Activated naive CD4-positive, alpha-beta T cell treated with anti-CD3 and anti-CD28 coated beads, Interleukin-2, amount 50 U/mL, for 16 hours (primary cell): ENCODE measurements around the gene CCHCR1.

Experiments
- DNase-seq: peaks from one replicate; pipeline ENCODE4 v3.0.0-alpha.2; 2020

The CCHCR1 gene

DNA sequence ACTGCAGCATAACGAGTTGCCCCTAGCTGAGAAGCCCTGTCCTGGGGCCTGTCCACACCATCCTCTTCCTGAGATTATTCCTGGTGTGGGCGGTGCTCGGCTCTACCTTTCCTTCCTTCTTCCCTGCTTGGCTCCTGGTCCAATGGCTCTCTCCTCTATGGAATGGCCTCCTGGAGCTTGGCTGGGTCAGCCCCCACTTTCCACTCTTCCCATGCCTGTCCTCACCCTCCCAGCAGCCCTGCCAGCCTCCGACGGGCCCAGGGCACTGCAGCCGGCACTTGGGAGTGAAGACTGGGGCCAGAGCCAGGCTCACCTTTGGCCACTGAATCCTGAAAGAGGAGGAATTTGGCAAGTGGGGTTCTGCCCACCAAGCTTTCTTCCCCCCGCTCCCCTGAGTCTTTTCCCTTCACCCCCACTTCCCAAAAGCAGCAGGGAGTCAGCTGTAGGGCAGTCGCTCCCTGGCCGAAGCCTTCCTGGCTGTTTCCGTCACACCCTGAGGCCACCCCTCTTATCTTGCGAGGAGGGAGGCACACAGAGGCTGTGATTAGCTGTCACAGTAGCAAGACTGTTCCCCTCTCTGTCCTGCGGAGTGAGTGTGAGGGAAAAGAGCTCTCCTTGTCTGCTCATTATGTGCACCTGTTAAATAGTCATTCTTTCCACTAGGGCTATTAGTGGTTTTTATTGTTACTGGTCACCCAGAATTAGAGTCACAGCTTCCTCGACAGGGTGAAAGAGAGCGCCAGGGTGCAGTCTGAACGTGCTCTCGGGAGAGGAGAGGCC is 31.0 kb downstream of the CCHCR1 start:
- DNase-seq, result no peak

DNA sequence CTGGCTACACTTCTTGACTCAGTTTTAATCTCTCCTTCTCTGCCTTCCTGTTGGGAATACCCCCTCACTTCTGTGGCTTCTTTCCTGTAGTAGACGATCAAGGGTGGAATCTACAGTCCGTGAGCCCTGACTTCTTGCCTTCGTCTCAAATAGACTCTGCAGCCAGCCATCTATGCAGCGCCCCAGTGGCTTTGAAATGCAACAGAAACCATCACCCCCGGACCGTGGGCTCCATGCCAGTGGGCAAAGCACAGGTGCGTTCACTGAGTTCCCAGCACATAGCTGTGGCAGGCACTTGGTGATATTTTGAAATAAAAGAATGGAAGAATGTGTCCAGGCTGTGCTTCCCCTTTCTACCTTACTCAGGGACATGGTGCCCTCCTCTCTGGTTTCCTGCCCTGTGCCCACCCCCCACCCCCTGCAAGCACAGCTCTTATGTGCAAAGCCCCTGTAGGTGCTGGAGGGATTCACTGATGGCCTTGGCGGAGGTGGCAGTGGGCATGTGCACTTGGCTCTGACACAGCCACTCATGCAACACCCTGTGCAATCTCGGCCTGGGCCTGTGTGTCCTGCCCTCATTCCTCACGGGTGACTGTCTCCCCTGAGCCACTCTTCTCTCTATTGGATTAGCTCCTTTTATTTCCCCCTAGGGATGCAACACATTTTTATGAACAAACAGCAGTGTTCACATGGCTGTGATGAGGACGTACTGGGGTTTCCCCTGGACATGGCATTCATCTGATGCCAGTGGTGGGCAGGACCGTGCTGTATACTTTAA is 31.8 kb downstream of the CCHCR1 start:
- DNase-seq, result no peak

DNA sequence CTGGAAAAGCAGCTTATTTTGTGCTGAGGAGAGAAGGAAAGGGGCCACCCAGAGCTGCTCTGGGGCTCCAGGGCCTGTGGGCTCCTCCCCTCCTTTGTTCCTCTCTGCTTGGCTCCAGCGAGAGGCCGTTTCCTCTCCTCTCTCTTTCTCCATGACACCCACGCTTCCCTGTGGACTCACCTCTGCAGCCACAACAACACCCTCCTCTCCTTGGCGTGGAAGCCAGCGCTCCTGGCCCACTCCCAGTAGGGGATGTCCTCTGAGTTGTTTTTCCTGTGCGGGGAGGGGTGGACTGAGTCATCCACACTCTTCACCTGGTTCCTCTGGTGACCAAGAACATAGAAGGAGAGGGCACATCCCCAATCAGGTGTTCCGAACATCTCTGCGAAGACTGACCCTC is 32.4 kb downstream of the CCHCR1 start:
- no peak for DNase-seq

DNA sequence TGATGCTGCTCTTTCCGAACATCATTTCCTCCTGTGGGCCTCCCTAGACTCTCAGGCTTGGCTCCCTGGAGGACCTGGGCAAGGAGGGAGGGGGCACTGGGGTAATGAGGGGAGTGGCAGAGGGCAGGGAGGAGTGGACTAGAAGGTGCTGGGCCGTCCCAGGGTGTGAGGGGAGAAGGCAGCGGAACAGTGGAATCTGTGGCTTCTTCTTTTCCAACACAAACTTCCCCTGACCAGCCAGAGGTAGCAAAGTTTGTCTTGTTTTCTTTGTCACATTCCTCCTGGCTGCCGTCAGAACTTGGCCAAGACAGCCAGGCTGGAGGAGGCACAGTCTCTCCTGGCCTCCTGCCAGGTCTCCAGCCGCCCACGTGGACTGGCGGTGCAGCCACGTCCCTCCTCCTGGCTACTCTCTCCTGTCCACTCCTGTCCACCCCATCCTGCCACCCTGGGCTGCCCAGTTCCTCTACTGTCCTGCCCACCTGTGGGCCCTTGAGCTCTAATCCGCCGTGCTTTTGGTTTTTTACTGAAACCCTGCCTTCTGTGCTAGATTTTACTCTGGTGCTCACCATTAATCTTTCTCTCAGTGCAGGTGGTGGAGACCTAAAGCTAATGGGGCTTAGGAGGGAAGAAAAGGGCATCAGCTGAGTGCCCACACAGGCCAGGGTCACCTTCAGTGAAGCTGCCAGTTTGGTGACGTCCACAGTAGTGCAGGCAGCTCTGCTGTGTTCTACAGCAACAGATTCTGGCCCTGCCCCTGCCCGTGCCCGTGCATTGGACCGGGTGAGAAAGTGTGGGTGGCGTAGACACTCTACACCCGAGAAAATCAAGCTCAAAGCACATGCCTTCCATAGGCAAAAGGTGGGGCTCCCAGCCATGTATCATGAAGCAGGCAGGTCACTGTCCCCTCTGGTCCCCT is 34.6 kb downstream of the CCHCR1 start:
- DNase-seq, result no peak

DNA sequence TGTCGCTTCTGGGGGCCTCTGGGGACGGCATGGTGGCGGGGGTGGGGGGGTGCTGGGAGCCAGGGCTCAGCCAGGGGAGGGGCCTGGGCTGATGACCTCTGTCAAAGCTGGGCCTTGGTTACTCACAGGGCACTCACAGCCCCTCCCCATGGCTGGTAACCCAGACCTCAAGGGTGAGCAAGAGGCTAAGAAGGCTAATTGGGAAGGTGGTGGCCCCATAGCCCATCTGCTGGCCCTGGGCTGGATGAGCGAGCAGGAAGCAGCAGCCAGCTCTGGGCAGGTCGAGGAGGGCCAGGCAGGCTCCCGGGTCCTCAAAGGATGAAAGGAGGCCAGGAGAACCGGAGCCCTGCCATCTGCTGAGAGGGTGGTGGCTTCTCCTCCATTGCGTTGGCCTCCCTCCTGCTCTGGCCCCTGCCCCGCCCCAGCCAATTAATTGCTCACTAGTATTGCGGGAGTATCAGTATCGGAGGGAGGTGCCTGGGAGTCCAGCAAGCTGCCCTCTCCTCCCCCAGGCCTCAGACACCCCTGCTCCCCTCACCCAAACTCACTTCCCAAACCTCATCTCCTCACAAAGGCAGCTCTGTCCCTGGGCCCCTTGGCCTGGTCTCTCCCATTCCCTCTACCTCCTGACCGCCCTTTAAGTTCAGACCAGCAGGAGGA is 36.3 kb downstream of the CCHCR1 start:
- no peak for DNase-seq

DNA sequence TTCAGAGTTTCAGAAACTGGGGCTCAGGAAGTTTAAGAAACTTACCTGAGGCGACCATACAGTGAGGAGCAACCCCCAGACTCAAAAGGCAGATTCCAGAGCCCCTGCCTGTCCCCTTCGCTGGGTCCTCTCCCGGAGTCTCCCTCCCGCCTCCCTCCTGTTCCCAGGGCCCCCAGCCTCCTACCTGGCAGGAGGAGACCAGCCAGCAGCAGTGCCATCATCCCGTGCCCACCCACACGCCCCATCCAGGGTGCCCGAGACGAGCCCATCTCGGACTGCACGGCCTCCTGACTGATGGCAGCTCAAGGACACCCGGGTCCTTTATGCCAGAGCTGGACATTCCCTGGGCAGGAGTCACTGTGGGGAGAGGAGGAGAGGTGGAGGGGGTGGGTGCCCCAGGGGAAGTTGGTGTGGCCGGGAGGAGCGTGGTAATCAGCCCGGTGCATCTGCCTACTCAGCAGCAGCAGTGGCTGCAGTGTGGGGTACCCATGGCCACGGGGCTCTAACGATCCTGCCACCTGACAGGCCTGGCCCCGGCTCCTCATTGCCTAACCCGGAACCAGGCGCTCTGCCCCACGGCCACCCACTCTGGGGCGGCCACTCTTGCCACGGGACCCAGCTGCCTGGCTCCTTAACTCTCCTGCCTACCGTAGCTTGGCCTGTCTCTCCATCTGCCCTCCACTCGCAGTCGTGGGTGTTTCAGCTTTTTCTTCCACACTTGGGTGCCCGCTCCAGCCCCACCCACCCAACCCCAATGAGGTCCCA is 37.3 kb downstream of the CCHCR1 start, which contains the start of gene CDSN:
TSS of gene CDSN (minus strand) at position 296 of the 765 bp plus-strand sequence. CDS start at position 269, 27 bp downstream.
- DNase-seq, result no peak

DNA sequence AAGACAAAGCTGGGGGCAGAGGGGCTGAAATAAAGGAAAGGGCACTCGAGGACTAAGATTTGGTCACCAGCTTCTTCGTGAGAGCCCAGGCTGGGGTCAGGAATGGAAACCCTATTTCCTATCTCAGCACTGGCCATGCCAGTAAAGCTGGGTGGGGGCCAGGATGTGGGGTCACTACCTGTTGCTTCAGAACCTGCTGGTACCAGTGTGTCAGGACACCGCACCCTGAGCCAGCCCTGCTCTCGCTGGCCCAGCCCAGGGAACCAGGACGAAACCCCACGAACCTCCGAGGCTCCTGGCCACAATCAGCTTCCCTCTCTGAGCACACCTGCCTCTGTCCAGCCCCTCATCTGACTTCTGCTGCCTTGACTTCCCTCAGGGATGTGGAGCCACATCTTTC is 39.4 kb downstream of the CCHCR1 start:
- no peak for DNase-seq

DNA sequence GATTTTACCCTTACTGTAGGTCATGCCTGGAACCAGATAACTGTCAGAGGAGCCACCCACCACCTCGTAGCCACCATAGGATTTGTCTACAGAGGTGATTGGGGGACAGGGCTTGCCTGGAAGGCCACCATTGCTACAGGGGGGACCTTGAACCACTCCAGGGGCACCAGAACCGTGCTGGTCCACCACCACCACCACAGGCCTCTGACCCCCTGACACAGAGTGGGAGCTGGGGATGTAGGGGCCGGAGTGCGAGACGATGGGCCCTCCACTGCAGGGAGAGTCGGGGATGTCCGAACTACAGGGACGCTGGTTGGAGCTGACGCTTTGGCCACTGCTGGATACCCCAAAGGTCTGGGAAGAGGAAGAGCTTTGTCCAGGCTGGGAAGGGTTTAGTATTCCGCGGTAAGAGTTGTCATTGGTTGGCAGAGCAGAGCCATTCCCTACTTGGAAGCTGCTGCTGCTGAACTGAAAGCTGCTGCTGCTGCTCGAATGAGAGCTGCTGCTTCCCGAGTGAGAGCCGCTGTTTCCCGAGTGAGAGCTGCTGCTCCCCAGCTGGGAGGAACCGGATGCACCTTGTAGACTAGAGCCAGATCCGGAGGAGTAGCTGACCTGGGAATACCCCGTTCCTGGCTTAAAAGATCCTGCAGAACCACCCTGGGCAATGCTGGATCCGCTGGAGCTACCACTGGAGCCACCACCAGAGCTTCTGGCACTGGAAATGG is 40.8 kb downstream of the CCHCR1 start:
- DNase-seq, result no peak

DNA sequence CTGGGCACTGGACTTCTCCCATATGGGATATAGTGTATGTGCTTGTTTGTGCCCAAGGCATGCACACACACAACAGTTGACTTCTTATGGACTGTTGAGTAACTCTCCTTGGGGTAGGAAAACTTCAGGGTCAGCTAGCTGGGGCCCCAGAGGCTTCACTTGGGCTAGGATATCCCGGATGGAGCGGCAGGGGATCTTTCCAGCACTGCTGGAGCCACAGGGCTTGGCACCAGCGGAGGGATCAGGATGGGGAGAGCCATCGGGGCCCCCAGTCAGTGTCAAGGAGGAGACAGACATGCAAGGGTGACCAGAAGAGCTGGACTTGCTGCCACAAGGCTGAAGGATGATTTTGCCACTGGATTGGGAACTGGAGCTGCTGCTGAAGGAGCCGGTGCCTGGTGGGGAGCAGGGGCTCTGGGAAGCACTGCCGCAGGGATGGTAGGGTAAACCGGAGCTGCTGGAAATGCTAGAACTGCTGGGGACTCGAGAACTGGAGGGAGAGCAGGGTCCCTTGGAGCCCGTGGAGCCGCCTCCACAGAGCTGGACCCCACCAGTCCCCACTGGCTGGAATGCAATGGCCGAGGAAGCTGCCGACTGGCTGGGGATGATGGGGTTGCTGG is 41.6 kb downstream of the CCHCR1 start:
- no peak for DNase-seq

DNA sequence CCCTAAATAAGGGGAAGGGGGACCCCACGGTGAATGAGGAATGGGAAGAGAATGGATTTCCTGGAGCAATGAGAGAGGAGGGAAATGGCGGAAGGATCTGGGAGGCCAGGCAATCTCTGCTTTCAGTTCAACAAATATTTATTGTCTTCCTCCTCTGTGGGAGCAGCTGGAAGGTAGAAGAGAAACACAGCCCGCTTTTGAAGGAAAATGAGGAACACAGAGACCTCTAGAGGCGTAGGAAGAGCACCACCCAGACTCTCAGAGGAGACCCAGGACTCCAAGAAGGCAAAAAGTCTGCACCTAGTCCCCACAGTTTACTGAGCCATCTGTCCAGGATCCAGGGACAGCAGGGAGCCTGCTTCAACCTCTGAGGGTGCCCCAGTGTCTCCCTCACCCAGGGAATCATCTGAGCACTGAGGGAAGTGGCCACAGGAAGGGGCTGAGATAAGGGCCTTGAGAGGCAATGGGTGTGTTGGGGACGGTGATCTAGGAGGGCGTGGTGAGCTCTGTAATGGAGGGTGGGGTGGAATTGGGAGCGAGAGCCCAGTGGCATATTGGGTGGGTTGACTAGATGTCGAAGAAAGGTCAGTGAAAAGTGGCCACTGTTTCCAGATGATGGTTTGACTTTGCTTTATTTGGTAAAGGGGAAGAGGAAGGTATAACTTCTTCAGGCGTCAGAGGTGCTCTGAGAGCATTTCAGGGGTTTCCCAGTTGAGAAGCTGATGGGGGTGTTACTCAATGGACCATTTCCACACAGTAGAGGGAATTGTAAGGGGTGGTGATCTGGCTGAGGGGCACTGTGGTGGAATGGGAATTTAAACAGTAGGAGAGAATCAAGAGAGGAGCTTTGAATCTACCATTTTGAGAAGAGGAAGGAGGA is 42.4 kb downstream of the CCHCR1 start:
- DNase-seq, result no peak

DNA sequence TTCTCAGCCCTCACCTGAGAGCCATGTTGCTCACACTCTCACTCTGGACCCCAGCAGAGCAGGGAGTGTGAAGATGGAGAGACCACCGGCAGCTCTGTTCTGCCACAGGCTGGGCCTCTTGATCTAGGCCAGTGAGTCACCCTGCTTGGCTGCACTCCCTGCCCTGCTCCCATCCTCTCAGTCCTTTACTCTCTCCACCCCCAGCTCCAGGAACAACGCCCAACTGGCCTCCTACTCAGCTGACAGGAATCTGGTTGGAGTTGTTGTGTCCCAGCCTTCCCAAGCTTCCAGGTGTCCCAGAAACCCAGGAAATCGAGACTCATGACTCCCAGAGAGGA is 43.1 kb downstream of the CCHCR1 start, which contains the start of gene PSORS1C1:
TSS of gene PSORS1C1 (plus strand) at position 260 of the 338 bp plus-strand sequence. CDS start 14,833 bp downstream, outside the sequence.
- no peak for DNase-seq

DNA sequence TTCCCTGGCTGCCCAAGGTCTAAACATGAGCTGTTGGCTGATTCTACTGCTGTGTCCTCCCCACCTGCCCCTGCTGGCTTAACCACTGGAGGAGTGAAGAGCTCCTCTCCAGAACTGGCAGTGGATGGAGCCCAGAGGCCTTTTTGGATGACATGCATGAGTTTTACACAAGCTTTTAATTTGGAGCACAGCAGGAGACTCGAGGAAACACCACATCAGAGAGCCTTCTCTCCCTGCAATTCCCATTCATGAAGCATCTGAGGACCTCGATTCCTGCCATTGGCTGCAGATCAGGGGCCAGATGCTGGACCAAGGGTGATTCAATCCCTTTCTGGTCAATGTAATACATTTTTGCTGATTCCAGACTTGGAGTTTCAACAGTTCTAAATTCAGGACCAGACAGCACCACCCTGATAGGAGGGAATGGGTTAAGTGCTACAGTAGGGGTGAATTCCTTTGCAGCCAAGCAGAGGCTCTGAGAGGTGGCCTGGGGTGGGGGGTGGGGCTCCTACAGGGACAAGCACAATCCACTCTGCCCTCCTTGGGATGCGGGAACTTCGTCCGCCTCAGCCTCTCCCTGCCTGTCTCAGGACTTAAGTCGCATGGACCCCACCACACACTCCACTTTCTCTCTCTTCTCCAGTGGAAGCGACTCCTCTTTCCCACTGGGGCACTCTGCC is 43.6 kb downstream of the CCHCR1 start:
- DNase-seq, result no peak

DNA sequence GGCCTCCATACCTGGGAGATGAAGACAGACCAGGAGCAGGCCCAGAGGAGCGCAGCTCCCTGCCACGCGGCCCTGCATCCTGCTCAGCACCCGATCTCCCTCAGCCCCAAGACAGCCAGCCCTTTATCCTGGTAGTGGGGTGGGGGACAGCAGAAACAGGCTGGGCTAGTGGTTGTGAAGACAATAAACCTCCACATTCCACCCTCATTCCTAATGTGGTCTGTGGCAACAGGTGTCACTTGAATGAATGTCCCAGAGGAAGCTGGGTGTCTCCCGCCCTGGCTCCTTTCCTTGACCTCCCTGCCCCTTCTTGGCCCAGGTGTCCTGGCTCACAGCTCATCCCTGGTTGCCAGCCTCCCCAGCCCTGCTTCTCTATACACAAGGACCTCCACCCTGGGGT is 45.1 kb downstream of the CCHCR1 start, which contains the start of gene C6orf15:
TSS of gene C6orf15 (minus strand) at position 98 of the 400 bp plus-strand sequence. CDS start at position 78, 20 bp downstream.
- no peak for DNase-seq

DNA sequence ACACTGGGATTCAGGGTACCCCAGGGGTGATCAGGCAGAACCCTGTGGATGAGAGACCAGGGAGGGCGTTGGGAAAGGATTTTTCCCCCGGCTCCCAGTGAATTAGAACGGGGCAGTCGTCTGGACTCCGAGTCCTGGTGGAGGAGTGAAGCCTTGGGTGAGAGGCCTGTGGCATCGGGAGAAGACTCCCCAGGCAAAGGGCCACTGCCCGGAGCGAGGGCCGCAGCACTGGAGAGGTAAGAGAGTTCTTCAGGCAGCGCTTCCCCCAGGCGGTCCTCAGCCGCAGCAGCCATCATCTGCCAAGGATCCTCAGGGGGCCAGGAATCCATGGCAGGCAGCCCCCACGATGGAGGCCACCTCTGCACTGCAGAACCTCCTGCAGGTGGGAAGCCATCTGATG is 45.9 kb downstream of the CCHCR1 start:
- DNase-seq, result no peak

DNA sequence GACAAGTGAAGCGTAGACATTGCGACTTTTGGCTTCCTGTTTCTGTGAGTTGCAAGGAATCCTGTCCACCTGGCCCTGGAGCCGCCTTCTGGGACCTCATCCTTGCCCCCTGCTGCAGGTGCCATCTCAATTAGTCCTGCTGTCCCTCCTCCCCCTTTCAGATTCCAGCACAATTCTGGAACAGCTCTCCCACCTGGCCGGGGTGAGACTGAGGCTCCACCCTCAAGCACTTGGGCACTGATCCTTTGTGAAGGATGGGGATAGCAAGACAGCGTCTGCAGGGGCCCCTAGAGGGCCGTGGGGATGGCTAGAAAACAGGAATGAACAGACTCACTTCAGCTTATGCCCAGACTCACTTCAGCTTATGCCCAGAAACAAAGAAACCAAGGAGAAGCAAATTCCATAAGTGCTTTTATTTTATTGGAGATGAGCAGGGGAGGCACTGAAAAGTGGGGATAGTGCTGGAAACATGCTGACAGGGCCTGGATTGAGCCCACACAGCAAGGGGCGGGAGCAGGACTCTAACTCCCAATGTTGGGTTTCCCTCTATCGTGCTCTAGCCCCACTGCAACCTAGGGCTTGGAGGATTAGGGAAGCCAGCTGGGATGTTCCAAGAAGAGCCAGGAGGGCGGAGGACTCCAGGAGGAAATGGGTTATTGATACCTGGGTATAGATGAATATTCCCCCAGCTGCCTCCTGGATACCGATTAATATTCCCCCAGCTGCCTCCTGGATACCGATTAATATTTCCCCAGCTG is 46.6 kb downstream of the CCHCR1 start:
- no peak for DNase-seq

DNA sequence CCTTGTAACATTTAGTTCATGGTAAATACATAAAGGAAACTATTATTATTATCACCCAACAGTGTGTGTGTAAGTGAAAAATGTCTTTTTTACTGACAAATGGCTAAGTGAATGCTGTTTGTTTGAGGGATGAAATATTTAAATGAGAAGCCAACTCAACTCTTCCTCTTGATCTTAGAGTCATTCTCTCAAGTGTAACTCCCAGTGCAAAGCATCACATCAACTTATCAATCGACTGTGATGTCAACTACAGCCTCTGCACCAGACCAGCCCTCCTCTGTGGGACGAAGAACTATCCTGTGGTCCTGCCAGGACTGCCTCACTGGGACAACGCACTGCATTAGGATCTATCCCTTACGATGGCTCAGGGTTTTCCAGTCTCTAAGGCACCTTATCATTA is 50.5 kb downstream of the CCHCR1 start:
- no peak for DNase-seq

DNA sequence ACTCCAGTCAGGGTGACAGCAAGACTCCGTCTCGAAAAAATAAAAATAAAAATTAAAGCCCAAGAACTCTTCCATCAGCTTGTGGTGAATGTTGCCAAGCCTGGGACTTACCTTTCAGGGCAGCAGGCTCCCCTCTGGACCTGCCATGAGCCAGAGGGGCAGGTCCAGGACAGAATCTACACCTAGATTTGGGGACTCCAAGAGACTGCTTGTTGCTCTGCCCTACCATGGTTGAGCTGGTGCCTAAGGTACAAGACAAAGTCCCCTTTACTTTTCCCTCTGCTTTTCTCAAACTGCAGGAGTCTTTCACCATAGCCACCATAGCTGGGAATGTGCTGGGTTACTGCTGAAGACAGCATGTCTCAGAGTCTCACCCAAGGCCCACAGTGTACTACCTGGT is 54.5 kb downstream of the CCHCR1 start:
- no peak for DNase-seq

DNA sequence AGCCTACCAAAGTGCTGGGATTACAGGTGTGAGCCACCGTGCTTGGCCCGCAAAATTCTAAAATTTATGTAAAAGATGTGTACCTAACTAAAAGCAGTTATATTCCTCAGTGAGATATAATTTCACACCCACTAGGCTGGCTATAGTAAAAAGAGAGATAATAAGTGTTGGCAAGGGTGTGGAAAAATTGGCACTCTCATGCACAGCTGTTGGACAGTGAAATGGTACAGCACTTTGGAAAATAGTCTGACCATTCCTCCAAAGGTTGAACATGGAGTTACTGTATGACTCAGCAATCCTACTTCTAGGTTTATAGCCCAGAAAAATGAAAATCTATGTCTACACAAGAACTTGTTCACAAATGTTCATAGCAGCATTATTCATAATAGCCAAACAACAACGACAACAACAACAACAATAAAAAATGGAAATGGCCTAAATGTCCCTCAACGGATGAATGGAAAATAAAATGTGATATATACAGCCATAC is 59.1 kb downstream of the CCHCR1 start:
- DNase-seq, result no peak
